Heart left ventricle (tissue), 16 donors: Measurements from ENCODE around the gene DIS3L2. TPM values are rescaled to one million over a fixed set of nuclear protein-coding genes. Genes with fewer than 3 reads are reported as not detected.
A peak's percentile ranks its signal among the peaks of the same experiment; 100 is the strongest.

Experiments
- ATAC-seq, 4 donors: fragments of 200-7000 bp; cut with Tn5 transposase; one replicate each; pipeline ENCODE4 v1.9.1; 2020 to 2022; ENCODE audit warnings: moderate library complexity in 4 of 4, mild to moderate bottlenecking in 3 of 4, moderate number of reproducible peaks in 1 of 4
- DNase-seq, 5 donors: peaks; one replicate each; pipeline ENCODE4 v3.0.0-alpha.2; 2020
- H3K27ac ChIP-seq, 12 donors: fragments of 200-600 bp; sonication (generic) in 4 of 12; one replicate each; pipeline versions ENCODE4 v1.5.0 to v1.8.0; 2016 to 2022; ENCODE audit warnings: mild to moderate bottlenecking in 2 of 12
- H3K27me3 ChIP-seq, 9 donors: fragments of 200-600 bp; sonication (generic) in 2 of 9; one replicate each; pipeline versions ENCODE4 v1.5.1 to v1.8.0; 2016 to 2022; ENCODE audit warnings: mild to moderate bottlenecking in 3 of 9
- H3K36me3 ChIP-seq, 9 donors: fragments of 200-600 bp; sonication (generic) in 2 of 9; one replicate each; pipeline versions ENCODE4 v1.5.0 to v1.8.0; 2018 to 2022; ENCODE audit warnings: mild to moderate bottlenecking in 2 of 9
- H3K4me1 ChIP-seq, 12 donors: fragments of 200-600 bp; sonication (generic) in 4 of 12; one replicate each; pipeline versions ENCODE4 v1.5.0 to v1.8.0; 2016 to 2022; ENCODE audit warnings: mild to moderate bottlenecking in 3 of 12
- H3K4me3 ChIP-seq, 12 donors: fragments of 200-600 bp; sonication (generic) in 4 of 12; one replicate each; pipeline versions ENCODE4 v1.5.0 to v1.8.0; 2017 to 2022; ENCODE audit warnings: mild to moderate bottlenecking in 9 of 12, moderate library complexity in 4 of 12
- H3K9me3 ChIP-seq, 12 donors: fragments of 200-600 bp; sonication (generic) in 4 of 12; one replicate each; pipeline versions ENCODE4 v1.5.0 to v1.8.0; 2016 to 2022; ENCODE audit warnings: mild to moderate bottlenecking in 1 of 12
- POLR2A ChIP-seq, 2 donors: fragments of 450-650 bp; IDR thresholded peaks; one replicate each; pipeline ENCODE4 v1.6.1; 2017; ENCODE audit warnings: antibody characterized with exemption in 2 of 2, mild to moderate bottlenecking in 2 of 2, moderate library complexity in 2 of 2
- WGBS, 4 donors: extraction: QIAGEN DNeasy Blood & Tissue Kit in 2 of 4; methylation state at CpG; one replicate each; pipeline versions ENCODE4 v1.1.5 to v1.1.7; 2013 to 2018; 5-methylcytosine and 5-hydroxymethylcytosine counted together
- intact Hi-C, 10 donors: fragments of 100-400 bp; cut with DNase I; formaldehyde crosslinking; loops; one replicate each; pipeline versions ENCODE4 v1.11.1 to v1.14.2; 2022
- polyA plus RNA-seq, 2 donors: library from polyadenylated mRNA; stranded (reverse); fragments of 200-250 nt; gene quantifications; one replicate each; pipeline ENCODE4 v1.2.3, GENCODE V29; 2013
- total RNA-seq, 9 donors: library from RNA; depleted of rRNA in 2 of 9; stranded (reverse); fragments of >200 nt in 2 of 9; fragmentation: NEBNext Ultra II Directional in 3 of 9; extraction: Animal tissue kit (Norgen Biotek cat#: 25700) in 3 of 9; gene quantifications; one replicate each; pipeline versions ENCODE4 v1.1.0 to v1.2.4, GENCODE V29; 2016 to 2023
- TF ChIP-seq, protein P1 (sequence below), 12 donors: fragments of 200-600 bp; sonication (generic) in 4 of 12; IDR thresholded peaks; one replicate each; pipeline versions ENCODE4 v1.5.0 to v1.8.0; 2018 to 2022; ENCODE audit warnings: antibody characterized with exemption in 12 of 12, mild to moderate bottlenecking in 5 of 12
- donor health status: ischemic (EF 13 %, LVEDD 7.1; RV severe dilation, severe dysfunction).
- donor health status: healthy with polysubstance abuse.
- donor health status: DM: no; HTN: yes; CAD: no.
- donor health status: DM: no; HTN: no; CAD: no.
- donor health status: ischemic (EF 25% LVEDD 6.9; RV normal size, moderate dysfunction).
- donor health status: ischemic (EF 25% LVEDD 5.7; RV mildly dilated, moderate dysfunction).
- donor health status: healthy.
- donor health status: DM: yes; HTN: yes; CAD: no.
- donor health status: ischemic (EF 35%, LVEDD 5.7; RV mildly dilated, moderate dysfunction).
- donor health status: nonischemic (EF 11% LVEDD 7.7; RV severe dilation, severe dysfunction).
- donor health status: DM: yes; HTN: yes; CAD: no.
- donor health status: PGD.
- donor health status: ischemic (EF 29% LVEDD 5.4; RV normal size, mild dysfunction).
- donor health status: nonischemic (EF 23%, LVEDD 6.1; RV moderate dilation, normal function).

DIS3L2 gene
- total and polyA plus RNA-seq, 11 donors, result 12.4 to 27.3 (median 21.8) TPM

DNA sequence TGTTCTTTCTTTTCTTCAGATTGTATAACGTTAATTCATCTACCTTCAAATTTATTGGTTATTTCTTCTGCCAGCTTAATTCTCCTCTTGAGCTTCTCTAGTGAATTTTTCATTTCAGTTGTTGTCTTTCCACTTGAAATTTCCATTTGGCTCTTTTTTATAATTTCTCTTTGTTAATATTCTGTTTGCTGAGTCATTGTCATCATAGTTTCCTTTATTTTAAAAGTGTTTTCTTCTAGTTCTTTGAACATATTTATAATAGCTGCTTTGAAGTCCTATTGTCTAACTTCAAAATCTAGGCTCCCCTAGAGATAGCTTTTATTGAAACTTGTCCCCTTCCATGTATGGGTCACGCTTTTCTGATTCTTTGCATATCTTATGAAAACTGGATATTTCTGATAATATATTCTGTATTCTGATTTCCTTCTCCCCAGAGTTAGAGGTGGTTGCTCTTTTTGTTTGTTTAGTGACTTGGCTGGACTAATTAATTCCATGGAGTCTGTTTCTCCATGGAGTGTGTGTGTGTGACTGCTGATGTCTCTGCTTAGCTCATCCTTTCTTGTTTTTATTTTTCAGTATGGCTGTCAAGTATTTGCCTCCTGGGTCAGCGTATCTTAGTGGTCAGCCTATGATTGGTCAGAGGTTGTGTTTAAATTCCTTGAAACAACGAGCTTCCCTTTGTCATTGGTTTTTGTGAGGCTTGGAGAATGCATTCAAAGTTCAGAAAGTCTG lies 47.6 kb downstream of the DIS3L2 start:
- H3K4me3 ChIP-seq, result no peak overlapping the region
- no peaks in the 10 kb centered on the region for H3K27me3 ChIP-seq
- no peaks in the 10 kb centered on the region for H3K9me3 ChIP-seq
- no peak for DNase-seq
- peaks cover 0 to 16% (median 4%) of the 10 kb centered on the region in 12 donors for H3K4me1 ChIP-seq
- TF ChIP-seq POLR2A (IDR thresholded peaks at IDR 0.05), result no peak
- TF ChIP-seq, protein P1, sequence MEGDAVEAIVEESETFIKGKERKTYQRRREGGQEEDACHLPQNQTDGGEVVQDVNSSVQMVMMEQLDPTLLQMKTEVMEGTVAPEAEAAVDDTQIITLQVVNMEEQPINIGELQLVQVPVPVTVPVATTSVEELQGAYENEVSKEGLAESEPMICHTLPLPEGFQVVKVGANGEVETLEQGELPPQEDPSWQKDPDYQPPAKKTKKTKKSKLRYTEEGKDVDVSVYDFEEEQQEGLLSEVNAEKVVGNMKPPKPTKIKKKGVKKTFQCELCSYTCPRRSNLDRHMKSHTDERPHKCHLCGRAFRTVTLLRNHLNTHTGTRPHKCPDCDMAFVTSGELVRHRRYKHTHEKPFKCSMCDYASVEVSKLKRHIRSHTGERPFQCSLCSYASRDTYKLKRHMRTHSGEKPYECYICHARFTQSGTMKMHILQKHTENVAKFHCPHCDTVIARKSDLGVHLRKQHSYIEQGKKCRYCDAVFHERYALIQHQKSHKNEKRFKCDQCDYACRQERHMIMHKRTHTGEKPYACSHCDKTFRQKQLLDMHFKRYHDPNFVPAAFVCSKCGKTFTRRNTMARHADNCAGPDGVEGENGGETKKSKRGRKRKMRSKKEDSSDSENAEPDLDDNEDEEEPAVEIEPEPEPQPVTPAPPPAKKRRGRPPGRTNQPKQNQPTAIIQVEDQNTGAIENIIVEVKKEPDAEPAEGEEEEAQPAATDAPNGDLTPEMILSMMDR (IDR thresholded peaks at IDR 0.05), result no peak
- intact Hi-C loops, result no loop called here
- no peaks in the 10 kb centered on the region for H3K36me3 ChIP-seq
- H3K27ac ChIP-seq, result no peak overlapping the region
- no peak for ATAC-seq
- WGBS, 4 donors, result 89 to 94% (median 92%) methylated on average over 4 of the region's 4 CpGs

DNA sequence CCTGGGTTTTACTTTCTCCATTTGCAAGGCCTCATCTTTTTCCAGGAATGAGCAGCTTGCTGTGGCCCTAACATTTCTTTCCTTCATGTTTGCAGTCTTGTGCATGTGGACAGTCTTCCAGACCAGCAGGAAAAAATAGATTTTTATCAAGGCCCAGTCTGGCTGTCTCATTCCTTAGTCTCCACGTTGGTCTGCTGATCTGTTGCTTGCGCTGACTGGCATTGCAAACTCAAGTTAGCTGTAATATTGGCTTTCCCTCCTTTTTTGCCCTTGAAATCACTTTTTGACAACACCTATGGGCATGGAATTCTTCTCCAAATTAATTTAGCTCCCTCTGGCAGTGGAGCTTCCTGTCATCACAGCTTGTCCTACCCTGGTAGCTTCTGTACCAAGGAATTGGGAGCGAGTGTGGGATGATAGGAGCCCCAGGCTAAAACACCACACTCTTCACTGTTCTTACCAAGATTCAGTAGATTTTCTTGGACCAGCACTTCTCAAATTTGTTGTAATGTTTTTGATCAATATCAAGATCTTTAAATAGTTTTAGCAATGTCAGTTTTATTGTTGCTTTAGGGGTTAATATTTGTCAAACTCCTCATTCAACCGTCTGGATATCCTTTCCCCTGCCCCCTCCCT lies 48.2 kb downstream of the DIS3L2 start:
- Histone ChIP-seq H3K36me3 (peaks cover 0 to 4% (median 0%) of the 10 kb centered on the region in 9 donors), H3K4me3 (no peak overlapping the region), H3K27ac (no peak overlapping the region), H3K9me3 (no peaks in the 10 kb centered on the region), H3K4me1 (peaks cover 0 to 16% (median 5%) of the 10 kb centered on the region in 12 donors), H3K27me3 (no peaks in the 10 kb centered on the region)
- DNase-seq (no peak), ATAC-seq (no peak)
- intact Hi-C loops, result no loop called here
- 72 to 81% (median 75%) methylated on average over 4 of the region's 4 CpGs for WGBS, 4 donors
- TF ChIP-seq POLR2A (IDR thresholded peaks at IDR 0.05), result no peak
- TF ChIP-seq, protein P1 (IDR thresholded peaks at IDR 0.05), result no peak

DNA sequence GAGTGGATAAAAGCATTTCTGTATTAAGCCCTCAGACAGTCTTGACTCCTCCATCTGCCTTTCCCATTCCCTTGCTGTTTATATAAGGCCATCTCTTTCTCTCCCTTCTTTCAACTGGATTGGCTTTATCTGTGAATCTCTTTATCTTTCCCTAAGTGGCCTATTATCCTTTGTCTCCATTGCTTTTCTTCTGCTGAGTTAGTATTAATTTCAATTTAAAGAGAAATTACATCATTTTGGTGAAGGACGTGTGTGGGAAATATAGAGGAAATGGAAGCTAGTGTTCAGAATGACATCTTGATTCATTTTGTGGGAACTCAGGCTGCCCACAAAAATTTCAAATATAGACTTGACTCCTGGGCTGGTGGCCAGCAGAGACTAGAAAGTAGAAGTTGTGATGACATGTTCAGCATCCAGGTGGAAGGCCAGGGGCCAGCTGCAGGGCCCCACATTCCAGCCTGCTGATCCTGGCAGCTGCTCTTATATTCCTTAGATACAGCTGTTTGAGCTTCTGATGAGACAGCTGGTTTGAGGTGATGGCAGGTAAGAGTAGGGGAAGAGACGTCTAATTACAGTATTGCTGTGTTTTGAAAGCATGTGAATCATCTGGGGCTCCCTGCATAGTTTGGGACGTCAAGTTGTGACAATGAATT lies 52.3 kb downstream of the DIS3L2 start:
- no peaks in the 10 kb centered on the region for H3K9me3 ChIP-seq
- no peaks in the 10 kb centered on the region for H3K27me3 ChIP-seq
- intact Hi-C loops, result no loop called here
- DNase-seq (peak in 1 of 5 donors; percentile 20), ATAC-seq (no peak)
- no peak overlapping the region for H3K4me3 ChIP-seq
- H3K27ac ChIP-seq, result no peak overlapping the region
- peaks cover 0 to 35% (median 18%) of the 10 kb centered on the region in 9 donors for H3K36me3 ChIP-seq
- TF ChIP-seq, protein P1 (IDR thresholded peaks at IDR 0.05), result no peak
- no peak for TF ChIP-seq POLR2A (IDR thresholded peaks at IDR 0.05)
- WGBS, 4 donors, result 54 to 73% (median 71%) methylated on average over 3 of the region's 3 CpGs
- peaks cover 0 to 16% (median 5%) of the 10 kb centered on the region in 12 donors for H3K4me1 ChIP-seq

DNA sequence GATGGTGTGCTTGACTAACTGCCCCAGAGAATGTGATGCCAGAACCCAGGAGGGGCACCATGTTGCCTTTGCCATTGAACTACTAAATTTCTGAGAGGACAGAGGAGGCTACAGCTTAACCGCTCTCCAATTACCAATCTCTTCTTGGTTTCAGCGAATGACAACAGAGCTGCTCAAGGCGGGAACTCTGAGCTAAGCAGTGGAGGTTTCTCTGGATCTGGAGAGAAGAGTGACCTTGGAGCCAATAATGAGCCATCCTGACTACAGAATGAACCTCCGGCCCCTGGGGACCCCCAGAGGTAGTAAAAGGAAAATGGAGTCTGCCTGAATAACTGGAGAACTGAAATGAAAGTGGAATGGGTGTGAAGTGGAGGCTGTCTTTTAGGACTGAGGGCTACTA lies 53.2 kb downstream of the DIS3L2 start:
- intact Hi-C loops, result no loop called here
- Histone ChIP-seq H3K27ac (no peak overlapping the region), H3K27me3 (no peaks in the 10 kb centered on the region), H3K4me3 (no peak overlapping the region), H3K36me3 (peaks cover 0 to 39% (median 18%) of the 10 kb centered on the region in 9 donors), H3K4me1 (peaks cover 0 to 13% (median 5%) of the 10 kb centered on the region in 12 donors), H3K9me3 (no peaks in the 10 kb centered on the region)
- ATAC-seq (no peak), DNase-seq (no peak)
- WGBS, 4 donors, result 94 to 100% (median 96%) methylated on average over 4 of the region's 4 CpGs
- no peak for TF ChIP-seq POLR2A (IDR thresholded peaks at IDR 0.05)
- TF ChIP-seq, protein P1 (IDR thresholded peaks at IDR 0.05), result no peak
